Breast epithelium (tissue), 4 donors: ENCODE measurements around the gene DNAH7. TPM values are rescaled to one million over a fixed set of nuclear protein-coding genes. Genes with fewer than 3 reads are reported as not detected.
"Not testable (repeated sequence)": the region's sequence is repeated elsewhere in the genome, so short reads cannot be mapped to it uniquely, and the experiment has no call there.

Source experiments
- DNase-seq, 2 donors: peaks; one replicate each; pipeline ENCODE4 v3.0.0-alpha.2; 2019; ENCODE audit warnings: low spot score in 2 of 2
- H3K27ac ChIP-seq, 2 donors: fragments of 200-600 bp; sonication (generic) in 1 of 2; one replicate each; pipeline ENCODE4 v1.5.1; 2016 to 2019; ENCODE audit warnings: mild to moderate bottlenecking in 1 of 2
- H3K27me3 ChIP-seq, 2 donors: fragments of 200-600 bp; sonication (generic) in 1 of 2; one replicate each; pipeline versions ENCODE4 v1.5.1 to v1.6.0; 2017 to 2019; ENCODE audit warnings: control low read depth in 1 of 2, mild to moderate bottlenecking in 1 of 2
- H3K36me3 ChIP-seq: fragments of 200-600 bp; one replicate; pipeline ENCODE4 v1.5.1; 2019
- H3K4me1 ChIP-seq, 2 donors: fragments of 200-600 bp; sonication (generic); one replicate each; pipeline ENCODE4 v1.5.1; 2016 to 2019; ENCODE audit warnings: control low read depth in 1 of 2
- H3K4me3 ChIP-seq, 3 donors: fragments of 200-600 bp; sonication (generic); 1 replicate in 2 of 3; 2 replicates in 1 of 3; pipeline ENCODE4 v1.5.1; 2016 to 2019; ENCODE audit warnings: mild to moderate bottlenecking in 3 of 3, moderate library complexity in 2 of 3
- H3K9me3 ChIP-seq, 2 donors: fragments of 200-600 bp; sonication (generic) in 1 of 2; one replicate each; pipeline ENCODE4 v1.5.1; 2016 to 2019; ENCODE audit warnings: control low read depth in 1 of 2
- CTCF ChIP-seq, 3 donors: fragments of 450-650 bp; IDR thresholded peaks; one replicate each; pipeline ENCODE4 v1.5.1; 2016 to 2017; ENCODE audit warnings: antibody characterized with exemption in 3 of 3, mild to moderate bottlenecking in 3 of 3, moderate library complexity in 3 of 3
- POLR2A ChIP-seq: fragments of 450-650 bp; IDR thresholded peaks from one replicate; pipeline ENCODE4 v1.6.1; 2016; ENCODE audit warnings: antibody characterized with exemption, mild to moderate bottlenecking, moderate library complexity
- POLR2AphosphoS5 ChIP-seq, 3 donors: sonication (generic); formaldehyde crosslinking; IDR thresholded peaks; one replicate each; pipeline ENCODE4 v1.6.1; 2017; ENCODE audit warnings: antibody characterized with exemption in 3 of 3
- intact Hi-C: fragments of 100-400 bp; cut with DNase I; formaldehyde crosslinking; loops from one replicate; pipeline ENCODE4 v1.15.1; 2023; ENCODE audit warnings: low total_unique reads
- total RNA-seq, 3 donors: library from RNA; depleted of rRNA; stranded (reverse); fragments of >200 nt; gene quantifications; one replicate each; pipeline ENCODE4 v1.1.0, GENCODE V29; 2016

Gene DNAH7
- total RNA-seq, 3 donors from 2014 or later = 1.3 to 10.5 (median 7.2) TPM

GRCh38 chr2:195706161-195706900 lies 362.3 kb downstream of the DNAH7 start:
- Histone ChIP-seq H3K9me3 (no peaks in the 10 kb centered on the region), H3K4me1 (no peaks in the 10 kb centered on the region), H3K27ac (no peak overlapping the region), H3K27me3 (no peaks in the 10 kb centered on the region), H3K36me3 (peaks cover 7% of the 10 kb centered on the region), H3K4me3 (no peak overlapping the region)
- DNase-seq = no peak
- intact Hi-C loops = no loop called here
- no peak for TF ChIP-seq POLR2AphosphoS5 (IDR thresholded peaks at IDR 0.05)

GRCh38 chr2:195700480-195700879 lies 368.2 kb downstream of the DNAH7 start:
- Histone ChIP-seq H3K4me1 (no peaks in the 10 kb centered on the region), H3K4me3 (no peak overlapping the region), H3K27me3 (no peaks in the 10 kb centered on the region), H3K36me3 (no peaks in the 10 kb centered on the region), H3K9me3 (peaks cover 8 to 16% of the 10 kb centered on the region in 2 donors), H3K27ac (no peak overlapping the region)
- TF ChIP-seq POLR2AphosphoS5 (IDR thresholded peaks at IDR 0.05) (no peak), POLR2A (no peak), CTCF (IDR thresholded peaks at IDR 0.05) (no peak)
- no peak for DNase-seq
- intact Hi-C loops = no loop called here

GRCh38 chr2:195697681-195698220 lies 370.9 kb downstream of the DNAH7 start:
- no peak overlapping the region for H3K27ac ChIP-seq
- H3K4me1 ChIP-seq = no peaks in the 10 kb centered on the region
- no peaks in the 10 kb centered on the region for H3K36me3 ChIP-seq
- TF ChIP-seq POLR2A (no peak), POLR2AphosphoS5 (IDR thresholded peaks at IDR 0.05) (no peak), CTCF (IDR thresholded peaks at IDR 0.05) (no peak)
- intact Hi-C loops = no loop called here
- peaks cover 8 to 16% of the 10 kb centered on the region in 2 donors for H3K9me3 ChIP-seq
- no peaks in the 10 kb centered on the region for H3K27me3 ChIP-seq
- DNase-seq = no peak
- no peak overlapping the region for H3K4me3 ChIP-seq

GRCh38 chr2:195696012-195696411 lies 372.6 kb downstream of the DNAH7 start:
- intact Hi-C loops = no loop called here
- Histone ChIP-seq H3K27ac (no peak overlapping the region), H3K4me1 (no peaks in the 10 kb centered on the region), H3K4me3 (no peak overlapping the region), H3K9me3 (peaks cover 7 to 21% of the 10 kb centered on the region in 2 donors), H3K27me3 (no peaks in the 10 kb centered on the region), H3K36me3 (no peaks in the 10 kb centered on the region)
- DNase-seq = no peak
- TF ChIP-seq POLR2A = no peak
- TF ChIP-seq POLR2AphosphoS5 (IDR thresholded peaks at IDR 0.05) = no peak

- Histone ChIP-seq H3K4me1 (no peaks in the 10 kb centered on the region), H3K27me3 (no peaks in the 10 kb centered on the region), H3K9me3 (peaks cover 0 to 14% of the 10 kb centered on the region in 2 donors), H3K27ac (no peak overlapping the region), H3K4me3 (no peak overlapping the region), H3K36me3 (no peaks in the 10 kb centered on the region)
- intact Hi-C loops = no loop called here
- TF ChIP-seq CTCF (IDR thresholded peaks at IDR 0.05) (no peak), POLR2A (no peak), POLR2AphosphoS5 (IDR thresholded peaks at IDR 0.05) (no peak)
- DNase-seq = no peak
Observed at GRCh38 chr2:195695002-195695631, 373.5 kb downstream of the DNAH7 start.

GRCh38 chr2:195694553-195694952 lies 374.1 kb downstream of the DNAH7 start:
- DNase-seq = no peak
- Histone ChIP-seq H3K4me3 (no peak overlapping the region), H3K27ac (no peak overlapping the region), H3K4me1 (no peaks in the 10 kb centered on the region), H3K36me3 (no peaks in the 10 kb centered on the region), H3K27me3 (no peaks in the 10 kb centered on the region), H3K9me3 (peaks cover 0 to 9% of the 10 kb centered on the region in 2 donors)
- TF ChIP-seq POLR2A (no peak), POLR2AphosphoS5 (IDR thresholded peaks at IDR 0.05) (no peak), CTCF (IDR thresholded peaks at IDR 0.05) (no peak)
- intact Hi-C loops = no loop called here

GRCh38 chr2:195692531-195692930 lies 376.1 kb downstream of the DNAH7 start:
- H3K27ac ChIP-seq, H3K9me3 ChIP-seq, intact Hi-C loops, H3K27me3 ChIP-seq, H3K36me3 ChIP-seq, H3K4me3 ChIP-seq, DNase-seq, H3K4me1 ChIP-seq: not testable (repeated sequence)
